Forelimb muscle (tissue), 1 donor: ENCODE measurements around the gene RYR2. TPM values are rescaled to one million over a fixed set of nuclear protein-coding genes. Genes with fewer than 3 reads are reported as not detected.

ENCODE experiments used
- DNase-seq: peaks from one replicate; pipeline ENCODE4 v3.0.0-alpha.2; 2013; ENCODE audit warnings: low read depth
- polyA plus RNA-seq: library from polyadenylated mRNA; unstranded; fragments of 120-200 nt; gene quantifications from one replicate; pipeline ENCODE4 v1.2.1, GENCODE V29; 2013; ENCODE audit not compliant: insufficient read length

Gene RYR2
- polyA plus RNA-seq, 1 donor: 2.4 TPM

- DNase-seq: no peak
Observed at GRCh38 chr1:237197470-237198425, 155.8 kb downstream of the RYR2 start.

GRCh38 chr1:237199026-237199425 is 157.0 kb downstream of the RYR2 start:
- no peak for DNase-seq

DNA sequence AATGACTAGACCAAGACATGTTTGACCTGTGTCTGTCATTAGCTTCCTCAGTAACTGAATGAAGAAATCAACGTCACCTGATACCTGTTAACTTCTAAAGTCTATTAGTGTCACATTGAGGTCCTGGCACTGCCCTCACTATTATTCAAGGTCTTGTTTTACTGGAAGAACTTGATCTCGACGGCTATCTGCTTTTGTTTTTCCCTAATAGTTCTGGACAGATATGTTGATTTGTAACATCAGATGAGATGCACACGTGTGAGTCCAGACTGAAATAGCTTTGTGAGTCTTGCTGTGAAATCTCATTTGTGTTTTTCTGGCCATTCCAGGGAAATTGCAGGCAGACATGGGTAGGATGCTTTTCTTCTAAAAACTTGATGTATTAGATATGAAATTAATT is 159.2 kb downstream of the RYR2 start:
- no peak for DNase-seq

DNA sequence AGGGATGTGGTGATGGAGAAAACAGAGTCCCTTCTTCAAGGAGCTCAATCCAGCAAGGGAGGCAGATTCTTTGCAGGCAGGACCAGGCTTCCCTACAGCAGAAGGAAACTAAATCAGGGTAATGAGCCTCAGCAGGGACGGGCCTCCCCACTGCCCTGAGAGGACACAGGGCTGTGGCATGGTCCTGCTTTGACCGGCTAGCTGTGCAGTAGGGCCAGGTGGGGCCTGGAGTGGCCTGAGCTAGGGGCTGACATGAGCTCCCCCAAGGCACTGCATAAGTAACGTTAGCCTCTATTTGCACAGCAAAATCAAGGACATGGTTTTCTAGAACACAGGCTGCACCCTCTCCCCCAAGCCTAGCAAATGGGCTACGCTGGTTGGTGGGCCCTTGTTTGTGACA is 162.9 kb downstream of the RYR2 start:
- no peak for DNase-seq

- DNase-seq: no peak
Observed at GRCh38 chr1:237205400-237206064, 163.5 kb downstream of the RYR2 start.

- DNase-seq: no peak
Observed at GRCh38 chr1:237206065-237206414, 164.1 kb downstream of the RYR2 start.

DNA sequence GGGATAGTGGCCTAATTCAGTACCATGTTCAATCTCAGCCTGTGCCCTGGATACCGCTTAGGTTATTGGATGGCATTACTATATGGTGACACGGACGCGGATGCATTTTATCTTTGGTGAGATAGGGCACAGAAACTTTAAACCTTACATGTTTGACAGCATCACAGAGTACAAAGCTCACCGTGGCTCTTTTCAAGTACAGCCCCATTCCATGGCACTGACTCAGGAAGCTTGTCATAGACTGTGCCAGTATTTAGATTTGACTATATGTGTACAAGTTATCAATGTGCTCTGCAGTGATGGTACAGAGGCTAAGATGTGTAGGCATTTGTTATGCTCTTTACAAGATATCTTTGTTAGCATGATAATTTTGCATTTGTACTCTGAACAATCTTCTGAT is 169.0 kb downstream of the RYR2 start:
- DNase-seq: no peak

GRCh38 chr1:237211540-237211939 is 169.6 kb downstream of the RYR2 start:
- no peak for DNase-seq

GRCh38 chr1:237219751-237220642 is 178.0 kb downstream of the RYR2 start:
- DNase-seq: no peak

DNA sequence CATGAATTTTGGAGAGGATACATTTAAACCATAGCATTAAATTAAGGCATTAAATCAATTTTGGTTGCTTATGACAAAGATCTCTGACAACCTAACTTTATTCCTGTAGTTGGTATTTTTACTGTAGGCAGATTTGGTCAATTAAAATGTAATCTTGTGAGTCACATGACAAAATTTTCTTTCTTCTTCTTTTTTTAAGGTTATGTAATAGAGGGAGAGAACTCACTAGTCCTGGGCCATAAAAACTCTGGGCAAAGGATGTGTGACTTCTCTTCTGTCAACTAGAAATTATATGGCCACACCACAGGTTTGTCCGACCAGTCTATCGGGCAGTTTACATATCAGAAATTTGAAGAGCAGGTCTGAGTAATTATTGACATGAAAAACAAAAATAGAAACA is 181.4 kb downstream of the RYR2 start:
- no peak for DNase-seq

DNA sequence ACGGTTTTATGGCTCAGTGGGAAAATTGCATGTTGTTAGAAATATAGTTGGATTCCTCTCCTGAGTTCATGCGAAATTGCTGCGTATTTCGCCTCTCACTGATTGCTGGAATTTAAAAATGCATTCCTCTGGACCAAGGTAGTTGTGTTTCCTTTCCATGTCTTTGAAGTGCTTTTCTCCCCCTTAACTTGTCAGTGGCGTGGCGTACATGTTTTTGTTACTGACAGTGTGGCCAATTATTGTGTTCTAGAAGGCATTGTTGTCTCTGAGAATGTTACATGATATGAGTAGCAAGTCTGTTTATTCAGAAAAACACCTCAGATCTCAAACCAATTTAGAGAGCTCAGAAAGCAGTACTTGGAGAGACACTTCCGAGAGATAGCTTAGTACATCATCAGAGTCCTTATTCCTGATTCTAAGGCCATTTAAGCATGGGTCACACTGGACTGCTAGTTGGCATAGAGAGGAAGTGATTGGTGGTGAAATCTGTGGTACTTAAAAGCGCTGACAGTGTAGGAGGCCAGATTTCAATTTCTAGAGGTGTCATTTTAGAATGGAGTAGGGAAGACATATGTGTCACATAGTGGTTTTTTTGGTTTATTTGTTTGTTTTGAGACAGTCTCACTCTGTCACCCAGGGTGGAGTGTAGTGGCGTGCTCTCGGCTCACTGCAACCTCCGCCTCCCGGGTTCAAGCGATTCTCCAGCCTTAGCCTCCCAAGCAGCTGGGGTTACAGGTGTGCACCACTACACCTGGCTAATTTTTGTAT is 184.4 kb downstream of the RYR2 start:
- no peak for DNase-seq

- DNase-seq: no peak
Observed at GRCh38 chr1:237227476-237227875, 185.5 kb downstream of the RYR2 start.

DNA sequence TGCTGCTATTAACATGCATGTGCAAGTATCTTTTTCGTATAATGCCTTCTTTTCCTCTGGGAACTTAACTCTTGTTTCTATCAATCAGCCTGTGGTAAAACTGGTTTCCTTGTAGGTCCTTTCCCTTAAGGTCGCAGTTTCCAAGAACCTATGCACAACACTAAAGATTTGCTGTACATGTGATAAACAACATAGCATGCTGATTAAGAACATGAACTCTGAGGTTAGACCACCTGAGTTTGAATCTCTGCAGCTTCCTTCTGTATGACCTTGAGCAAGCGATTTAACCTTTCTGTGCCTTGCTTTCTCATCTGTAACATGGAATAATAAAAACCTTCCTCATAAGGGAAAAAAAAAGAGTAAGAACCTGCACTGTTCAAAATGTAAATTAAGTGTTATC is 186.4 kb downstream of the RYR2 start:
- DNase-seq: no peak

- DNase-seq: no peak
Observed at GRCh38 chr1:237229333-237229732, 187.3 kb downstream of the RYR2 start.

DNA sequence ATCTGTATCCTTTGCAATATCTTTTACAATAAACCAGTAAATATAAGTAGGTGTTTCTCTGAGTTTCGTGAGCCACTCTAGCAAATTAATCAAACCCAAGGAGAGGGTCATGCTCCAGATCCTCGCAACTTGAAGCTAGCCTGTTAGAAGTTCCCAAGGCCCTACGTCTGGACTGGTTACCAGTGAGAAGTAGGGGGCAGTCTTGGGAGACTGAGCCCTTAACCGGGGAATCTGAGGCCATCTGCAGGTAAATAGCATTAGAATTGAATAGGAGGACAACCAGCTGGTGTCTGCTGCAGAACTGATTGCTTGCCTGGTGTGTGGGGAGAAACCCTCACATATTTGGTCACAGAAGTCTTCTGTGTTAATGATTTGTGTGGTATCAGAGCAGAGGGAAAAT is 190.5 kb downstream of the RYR2 start:
- DNase-seq: no peak

GRCh38 chr1:237235091-237235490 is 193.1 kb downstream of the RYR2 start:
- no peak for DNase-seq

DNA sequence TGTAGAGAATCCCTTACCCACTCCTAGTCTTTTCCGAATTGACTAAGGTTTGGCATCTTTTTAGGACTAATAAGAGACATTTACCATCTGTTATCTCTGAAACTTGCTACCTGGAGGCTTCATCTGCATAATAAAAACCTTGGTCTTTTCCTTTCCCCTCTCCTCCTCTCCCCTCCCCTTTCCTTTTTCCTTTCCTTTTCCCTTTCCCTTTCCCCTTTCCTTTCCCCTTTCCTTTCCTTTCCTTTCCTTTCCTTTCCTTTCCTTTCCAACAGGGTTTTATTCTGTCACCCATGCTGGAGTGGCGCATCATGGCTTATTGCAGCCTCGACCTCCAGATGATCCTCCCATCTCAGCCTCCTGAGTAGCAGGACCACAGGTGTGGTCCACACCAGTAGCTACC is 195.7 kb downstream of the RYR2 start:
- no peak for DNase-seq

GRCh38 chr1:237239248-237239647 is 197.3 kb downstream of the RYR2 start:
- no peak for DNase-seq

- no peak for DNase-seq
Observed at GRCh38 chr1:237241038-237241437, 199.1 kb downstream of the RYR2 start.

- DNase-seq: no peak
Observed at GRCh38 chr1:237244778-237245177, 202.8 kb downstream of the RYR2 start.

DNA sequence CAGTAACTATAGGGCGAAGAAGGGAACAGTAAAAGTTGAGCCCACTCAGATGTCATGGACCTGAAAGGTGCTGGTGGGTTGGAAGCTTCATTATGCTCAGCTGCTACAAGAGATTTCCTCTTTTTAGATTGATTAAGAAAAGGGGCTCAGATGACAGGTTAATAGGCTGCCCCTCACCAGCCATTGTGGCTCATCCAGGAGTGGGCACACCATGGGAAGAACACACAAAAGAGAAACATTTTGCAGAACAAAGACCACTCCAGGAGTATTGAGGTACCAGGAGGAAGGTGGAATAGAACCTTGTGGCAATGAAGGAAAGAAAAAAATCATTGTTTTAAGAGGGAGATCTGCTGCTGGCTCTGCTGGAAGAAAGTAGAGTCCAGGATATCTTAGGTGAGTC is 205.5 kb downstream of the RYR2 start:
- DNase-seq: no peak
